K562 (cell line): Measurements from ENCODE around the gene MBOAT1. TPM values are rescaled to one million over a fixed set of nuclear protein-coding genes. Genes with fewer than 3 reads are reported as not detected.

ENCODE experiments used
- ATAC-seq: fragments of 200-7000 bp; cut with Tn5 transposase; 3 replicates; pipeline ENCODE4 v1.9.1; 2020; ENCODE audit warnings: moderate library complexity
- BruUV-seq: library from RNA; stranded (reverse); fragments of 400-500 nt; replicated peaks from 2 replicates; lab custom pipeline; 2021; lab: Mats Ljungman, UMichigan
- CTCF ChIA-PET: fragments of 300-600 bp; formaldehyde crosslinking; extraction: SDS; loops from one replicate; lab custom pipeline; 2021; ENCODE audit warnings: low intra/inter-chr PET ratio; lab: Yijun Ruan, JAX
- POLR2A ChIA-PET: fragments of 300-600, 350-650 bp; sonication (Branson Sonifier 250); formaldehyde crosslinking; extraction: SDS; loops from one replicate; lab custom pipeline; 2021; ENCODE audit warnings: antibody characterized with exemption, inconsistent platforms; lab: Yijun Ruan, JAX
- DNase-seq, 4 experiments: peaks; one replicate each; pipeline versions ENCODE4 v3.0.0 to v3.0.0-alpha.2; 2011 to 2018; ENCODE audit warnings: low spot score in 3 of 4, mixed read lengths in 3 of 4; ENCODE audit errors: extremely low read depth in 1 of 4
- FAIRE-seq: peaks from 2 replicates; lab custom pipeline; 2011; peaks lifted over from hg19 to GRCh38; lab: Jason Lieb, UNC
- H2AFZ ChIP-seq: 2 replicates; pipeline ENCODE4 v1.6.0; 2011; ENCODE audit warnings: low read depth, low read length, control low read depth, inconsistent platforms
- H3K27ac ChIP-seq: fragments of 200-600 bp; 3 replicates; pipeline ENCODE4 v1.8.0; 2011; ENCODE audit warnings: low read depth, mild to moderate bottlenecking, control low read depth, inconsistent platforms, low read length, moderate library complexity, mixed read lengths; ENCODE audit errors: extremely low read depth
- H3K27me3 ChIP-seq, 2 experiments: fragments of 300-600 bp in 1 of 2; 2 replicates in 1 of 2; 3 replicates in 1 of 2; pipeline versions ENCODE4 v1.6.0 to v1.8.0; 2011; ENCODE audit warnings: inconsistent platforms in 2 of 2, low read length in 2 of 2, mild to moderate bottlenecking in 1 of 2, mixed read lengths in 1 of 2, moderate library complexity in 1 of 2; ENCODE audit not compliant: control insufficient read depth in 2 of 2, insufficient read depth in 2 of 2
- H3K36me3 ChIP-seq: fragments of 300-600 bp; 3 replicates; pipeline ENCODE4 v1.8.0; 2011; ENCODE audit warnings: mild to moderate bottlenecking, low read length, inconsistent platforms; ENCODE audit not compliant: control insufficient read depth, insufficient read depth
- H3K4me1 ChIP-seq, 2 experiments: fragments of 200-600 bp in 1 of 2; replicated peaks in 1 of 2; 2 replicates in 1 of 2; 3 replicates in 1 of 2; pipeline versions ENCODE4 v1.5.1 to v1.8.0; 2011; ENCODE audit warnings: inconsistent platforms in 2 of 2, low read length in 2 of 2, mild to moderate bottlenecking in 1 of 2, mixed read lengths in 1 of 2, moderate library complexity in 1 of 2; ENCODE audit not compliant: control insufficient read depth in 2 of 2, insufficient read depth in 2 of 2
- H3K4me2 ChIP-seq: 2 replicates; pipeline ENCODE4 v1.6.1; 2011; ENCODE audit warnings: low read length, control low read depth, inconsistent platforms, mixed read lengths; ENCODE audit not compliant: insufficient read depth
- H3K4me3 ChIP-seq: fragments of 200-600 bp; sonication (generic), shearing (Covaris generic); 2 replicates; pipeline ENCODE4 v1.5.1; 2016; ENCODE audit warnings: control low read depth, inconsistent platforms
- H3K79me2 ChIP-seq: fragments of 200-600 bp; 3 replicates; pipeline ENCODE4 v1.8.0; 2011; ENCODE audit warnings: low read length, inconsistent platforms; ENCODE audit not compliant: control insufficient read depth, insufficient read depth
- H3K9ac ChIP-seq, 2 experiments: 2 replicates each; pipeline versions ENCODE4 v1.6.0 to v1.6.1; 2011; ENCODE audit warnings: low read depth in 2 of 2, low read length in 2 of 2, control low read depth in 1 of 2, inconsistent platforms in 1 of 2, mild to moderate bottlenecking in 1 of 2, mixed read lengths in 1 of 2; ENCODE audit not compliant: insufficient read depth in 1 of 2
- H3K9me1 ChIP-seq: one replicate; pipeline ENCODE4 v1.6.0; 2011; ENCODE audit warnings: inconsistent platforms, mild to moderate bottlenecking, low read length, moderate library complexity; ENCODE audit not compliant: control insufficient read depth, insufficient read depth
- H3K9me3 ChIP-seq: replicated peaks from 2 replicates; pipeline ENCODE4 v1.5.1; 2011; ENCODE audit warnings: low read depth, low read length, inconsistent platforms; ENCODE audit not compliant: control insufficient read depth, insufficient read depth
- H4K20me1 ChIP-seq: replicated peaks from 2 replicates; pipeline ENCODE4 v1.6.1; 2011; ENCODE audit warnings: low read length, inconsistent platforms, mixed read lengths; ENCODE audit not compliant: control insufficient read depth, insufficient read depth
- ATF4 ChIP-seq: fragments of 450-650 bp; formaldehyde crosslinking; IDR thresholded peaks from 2 replicates; pipeline ENCODE4 v1.4.0; 2022; ENCODE audit warnings: mild to moderate bottlenecking, moderate library complexity
- BMI1 ChIP-seq: fragments of 150-350 bp; IDR thresholded peaks from 2 replicates; pipeline ENCODE4 v1.6.1; 2014; ENCODE audit warnings: low read length
- BRF2 ChIP-seq: IDR thresholded peaks from 3 replicates; pipeline ENCODE4 v1.6.1; 2011; ENCODE audit warnings: borderline replicate concordance, mild to moderate bottlenecking; ENCODE audit not compliant: insufficient read length, insufficient read depth
- CCNT2 ChIP-seq: IDR thresholded peaks from 2 replicates; pipeline ENCODE4 v1.6.1; 2011; ENCODE audit warnings: borderline replicate concordance, low read depth, mild to moderate bottlenecking, moderate library complexity, mixed read lengths, low read length; ENCODE audit not compliant: insufficient read length; ENCODE audit errors: extremely low read depth
- DIDO1 ChIP-seq: fragments of 450-650 bp; IDR thresholded peaks from 2 replicates; pipeline ENCODE4 v1.6.1; 2016; ENCODE audit warnings: low read depth, missing biosample characterization, missing genetic modification characterization
- GABPB1 ChIP-seq: sonication (generic); formaldehyde crosslinking; IDR thresholded peaks from 2 replicates; pipeline ENCODE4 v1.8.0; 2022; ENCODE audit warnings: mild to moderate bottlenecking, missing genetic modification reagents
- KLF13 ChIP-seq: fragments of 450-650 bp; IDR thresholded peaks from 2 replicates; pipeline ENCODE4 v1.6.1; 2016; ENCODE audit warnings: missing genetic modification characterization, low read depth, mild to moderate bottlenecking, missing compliant biosample characterization, moderate library complexity, borderline replicate concordance
- MAFK ChIP-seq: IDR thresholded peaks from 2 replicates; pipeline ENCODE4 v1.6.1; 2011; ENCODE audit warnings: low read length, improper control_type of control experiment
- MCM3 ChIP-seq: fragments of 450-650 bp; IDR thresholded peaks from 2 replicates; pipeline ENCODE4 v1.6.1; 2016
- SMARCC2 ChIP-seq: fragments of 450-650 bp; IDR thresholded peaks from 2 replicates; pipeline ENCODE4 v1.6.1; 2017; ENCODE audit warnings: antibody characterized with exemption, moderate library complexity, mild to moderate bottlenecking, low read depth
- SPI1 ChIP-seq: IDR thresholded peaks from 2 replicates; pipeline ENCODE4 v1.6.1; 2011; ENCODE audit warnings: low read depth, low read length, control low read depth, borderline replicate concordance
- WHSC1 ChIP-seq: IDR thresholded peaks from one replicate; pipeline ENCODE4 v1.6.1; 2012; ENCODE audit warnings: low read length, control low read depth, inconsistent platforms
- ZFP30 ChIP-seq: fragments of 250-450 bp; sonication (Bioruptor Pico); IDR thresholded peaks from 2 replicates; pipeline ENCODE4 v1.8.0; 2022; ENCODE audit warnings: moderate library complexity, mild to moderate bottlenecking, inconsistent platforms, borderline replicate concordance
- ZNF174 ChIP-seq: fragments of 250-450 bp; sonication (Bioruptor Pico); IDR thresholded peaks from 2 replicates; pipeline ENCODE4 v1.4.0; 2020; ENCODE audit warnings: mild to moderate bottlenecking
- WGBS: fragments of 100-300 bp; shearing (Covaris generic); methylation state at CpG from one replicate; pipeline ENCODE4 v1.1.6; 2016; ENCODE audit warnings: low coverage, mixed read lengths; ENCODE audit not compliant: insufficient coverage; ENCODE audit errors: missing lambda C conversion rate; 5-methylcytosine and 5-hydroxymethylcytosine counted together
- in situ Hi-C: fragments of 300-500 bp; cut with MboI; formaldehyde crosslinking; loops from 4 replicates; pipeline ENCODE4 v1.15.0; 2018; ENCODE audit warnings: inconsistent platforms, mixed read lengths
- intact Hi-C: fragments of 100-400 bp; cut with micrococcal nuclease; formaldehyde crosslinking; loops from 2 replicates; pipeline ENCODE4 v1.14.2; 2022
- polyA plus RNA-seq, 8 experiments: library from polyadenylated mRNA; depleted of rRNA in 4 of 8; stranded (reverse) in 5 of 8; unstranded in 3 of 8; fragments of >200 nt; fragmentation: Nextera tagmentation in 2 of 8; fragmentation: Illumina TruSeq in 1 of 8; extraction: Ambion mirVana in 2 of 8; extraction: Trizol in 1 of 8; gene quantifications; 2 replicates each; pipeline versions ENCODE4 v1.2.1 to v1.2.3, GENCODE V29; 2011 to 2014; ENCODE audit warnings: inconsistent platforms in 1 of 8, missing spikeins in 1 of 8
- total RNA-seq, 7 experiments: library from RNA; depleted of rRNA in 6 of 7; stranded (reverse); fragments of >200 nt in 6 of 7; fragmentation: Illumina TruSeq in 2 of 7; extraction: Trizol in 2 of 7; gene quantifications; 2 replicates each; pipeline versions ENCODE4 v1.2.1 to v1.2.3, GENCODE V29; 2011 to 2021; ENCODE audit warnings: low replicate concordance in 1 of 7

The MBOAT1 gene
- total and polyA plus RNA-seq, 9 of the 15 experiments (the other 6 are each of a cell fraction or from before 2014, with no cell fraction given): 0.13 to 16.5 (median 10.3) TPM

- H3K27ac ChIP-seq: no peak overlapping the region
- no peak for TF ChIP-seq KLF13
- TF ChIP-seq BRF2: no peak
- TF ChIP-seq MAFK: no peak
- TF ChIP-seq WHSC1: no peak
- no peak for TF ChIP-seq SMARCC2
- no peak for TF ChIP-seq ZFP30 (CRISPR knock-in tag)
- no peak for TF ChIP-seq GABPB1 (CRISPR knock-in tag)
- TF ChIP-seq CCNT2: no peak
- no peak for TF ChIP-seq ATF4 (CRISPR knock-in tag)
- no peak for TF ChIP-seq MCM3
- no peak for TF ChIP-seq ZNF174 (CRISPR knock-in tag)
- no peak for TF ChIP-seq SPI1
- no peak for TF ChIP-seq BMI1
- TF ChIP-seq DIDO1 (tag): no peak
- H3K79me2 ChIP-seq: no peaks in the 10 kb centered on the region
- CTCF ChIA-PET: interaction anchor here (0.7 kb wide), 1 partner anchor 545 kb away, joined by 9 read pairs; no protein-coding TSS in a partner anchor
- H3K9me1 ChIP-seq: peaks cover 5% of the 10 kb centered on the region
- H3K36me3 ChIP-seq: no peaks in the 10 kb centered on the region
- H2AFZ ChIP-seq: no peak overlapping the region
- POLR2A ChIA-PET: interaction anchor here (0.7 to 1.0 kb wide), 2 partner anchors 23 to 30 kb away, joined by 3 to 5 read pairs; no protein-coding TSS in a partner anchor
- no peak overlapping the region for H3K4me2 ChIP-seq
- no peak for ATAC-seq
- no TSS peak for BruUV-seq
- 77% methylated on average over 4 of the region's 4 CpGs for WGBS
- in situ Hi-C loops: no loop called here
- H4K20me1 ChIP-seq: no peaks in the 10 kb centered on the region
- no peak for FAIRE-seq
- no peak overlapping the region for H3K9ac ChIP-seq
- no peak overlapping the region for H3K4me3 ChIP-seq
- no peaks in the 10 kb centered on the region for H3K27me3 ChIP-seq
- H3K4me1 ChIP-seq: peaks cover 0 to 16% of the 10 kb centered on the region in 2 experiments; a peak in 3 of 5 replicates
- intact Hi-C loops: no loop called here
- no peaks in the 10 kb centered on the region for H3K9me3 ChIP-seq
- DNase-seq: no peak
Observed at GRCh38 chr6:20175810-20176410, 36.4 kb downstream of the MBOAT1 start.
